Effector memory CD4-positive, alpha-beta T cell (primary cell): ENCODE measurements around the gene CTNND2.

Experiments
- DNase-seq, 3 donors: peaks; one replicate each; pipeline ENCODE4 v3.0.0-alpha.2; 2020
- H3K27ac ChIP-seq: 2 replicates; pipeline ENCODE4 v1.7.0; 2013; ENCODE audit warnings: mild to moderate bottlenecking, low read length, moderate library complexity; ENCODE audit not compliant: insufficient read depth, poor library complexity, severe bottlenecking
- H3K27me3 ChIP-seq: replicated peaks from 2 replicates; pipeline ENCODE4 v1.7.0; 2013; ENCODE audit warnings: mild to moderate bottlenecking, low read length; ENCODE audit not compliant: insufficient read depth, control insufficient read depth, poor library complexity, severe bottlenecking
- H3K36me3 ChIP-seq: 2 replicates; pipeline ENCODE4 v1.7.0; 2013; ENCODE audit warnings: mild to moderate bottlenecking, low read length, moderate library complexity; ENCODE audit not compliant: control insufficient read depth, insufficient read depth
- H3K4me1 ChIP-seq: 2 replicates; pipeline ENCODE4 v1.7.0; 2013; ENCODE audit warnings: low read length, mild to moderate bottlenecking; ENCODE audit not compliant: control insufficient read depth, insufficient read depth, poor library complexity, severe bottlenecking
- H3K4me3 ChIP-seq: 2 replicates; pipeline ENCODE4 v1.7.0; 2013; ENCODE audit warnings: low read length, low read depth, mild to moderate bottlenecking; ENCODE audit not compliant: insufficient read depth, poor library complexity, severe bottlenecking
- H3K9me3 ChIP-seq: 2 replicates; pipeline ENCODE4 v1.7.0; 2013; ENCODE audit warnings: mild to moderate bottlenecking, low read length, moderate library complexity; ENCODE audit not compliant: control insufficient read depth

Gene CTNND2

GRCh38 chr5:11177999-11178711, 726.1 kb downstream of the CTNND2 start:
- no peaks in the 10 kb centered on the region for H3K9me3 ChIP-seq
- no peak overlapping the region for H3K4me3 ChIP-seq
- no peaks in the 10 kb centered on the region for H3K4me1 ChIP-seq
- H3K27me3 ChIP-seq = no peaks in the 10 kb centered on the region
- no peaks in the 10 kb centered on the region for H3K36me3 ChIP-seq
- H3K27ac ChIP-seq = no peak overlapping the region
- DNase-seq = no peak

GRCh38 chr5:11174591-11174990, 729.7 kb downstream of the CTNND2 start:
- Histone ChIP-seq H3K4me1 (no peaks in the 10 kb centered on the region), H3K36me3 (no peaks in the 10 kb centered on the region), H3K27me3 (no peaks in the 10 kb centered on the region), H3K9me3 (no peaks in the 10 kb centered on the region), H3K4me3 (no peak overlapping the region), H3K27ac (no peak overlapping the region)
- DNase-seq = no peak

GRCh38 chr5:11172484-11172883, 731.8 kb downstream of the CTNND2 start:
- no peaks in the 10 kb centered on the region for H3K36me3 ChIP-seq
- H3K4me3 ChIP-seq = no peak overlapping the region
- H3K27me3 ChIP-seq = no peaks in the 10 kb centered on the region
- H3K27ac ChIP-seq = no peak overlapping the region
- H3K9me3 ChIP-seq = no peaks in the 10 kb centered on the region
- no peak for DNase-seq
- H3K4me1 ChIP-seq = no peaks in the 10 kb centered on the region

GRCh38 chr5:11171236-11171635, 733.0 kb downstream of the CTNND2 start:
- DNase-seq = no peak
- no peak overlapping the region for H3K27ac ChIP-seq
- H3K9me3 ChIP-seq = no peaks in the 10 kb centered on the region
- no peaks in the 10 kb centered on the region for H3K4me1 ChIP-seq
- H3K36me3 ChIP-seq = no peaks in the 10 kb centered on the region
- no peaks in the 10 kb centered on the region for H3K27me3 ChIP-seq
- H3K4me3 ChIP-seq = no peak overlapping the region

GRCh38 chr5:11166923-11167322, 737.3 kb downstream of the CTNND2 start:
- Histone ChIP-seq H3K4me1 (no peaks in the 10 kb centered on the region), H3K9me3 (no peaks in the 10 kb centered on the region), H3K27ac (no peak overlapping the region), H3K4me3 (no peak overlapping the region), H3K27me3 (no peaks in the 10 kb centered on the region), H3K36me3 (no peaks in the 10 kb centered on the region)
- no peak for DNase-seq

- H3K27me3 ChIP-seq = no peaks in the 10 kb centered on the region
- no peaks in the 10 kb centered on the region for H3K9me3 ChIP-seq
- no peak overlapping the region for H3K27ac ChIP-seq
- H3K4me1 ChIP-seq = no peaks in the 10 kb centered on the region
- DNase-seq = no peak
- no peaks in the 10 kb centered on the region for H3K36me3 ChIP-seq
- H3K4me3 ChIP-seq = no peak overlapping the region
Observed at GRCh38 chr5:11164531-11165294, 739.5 kb downstream of the CTNND2 start.

GRCh38 chr5:11157132-11157531, 747.1 kb downstream of the CTNND2 start:
- H3K4me3 ChIP-seq = no peak overlapping the region
- no peaks in the 10 kb centered on the region for H3K27me3 ChIP-seq
- no peak overlapping the region for H3K27ac ChIP-seq
- no peaks in the 10 kb centered on the region for H3K4me1 ChIP-seq
- no peaks in the 10 kb centered on the region for H3K9me3 ChIP-seq
- no peaks in the 10 kb centered on the region for H3K36me3 ChIP-seq
- no peak for DNase-seq

GRCh38 chr5:11153670-11154382, 750.4 kb downstream of the CTNND2 start:
- Histone ChIP-seq H3K36me3 (no peaks in the 10 kb centered on the region), H3K9me3 (no peaks in the 10 kb centered on the region), H3K27me3 (no peaks in the 10 kb centered on the region), H3K27ac (no peak overlapping the region), H3K4me1 (no peaks in the 10 kb centered on the region), H3K4me3 (no peak overlapping the region)
- no peak for DNase-seq

GRCh38 chr5:11152368-11152767, 751.9 kb downstream of the CTNND2 start:
- no peaks in the 10 kb centered on the region for H3K9me3 ChIP-seq
- H3K27ac ChIP-seq = no peak overlapping the region

GRCh38 chr5:11150976-11151375, 753.3 kb downstream of the CTNND2 start:
- no peak overlapping the region for H3K4me3 ChIP-seq
- no peak overlapping the region for H3K27ac ChIP-seq
- no peaks in the 10 kb centered on the region for H3K9me3 ChIP-seq
- H3K36me3 ChIP-seq = no peaks in the 10 kb centered on the region
- H3K27me3 ChIP-seq = no peaks in the 10 kb centered on the region
- no peaks in the 10 kb centered on the region for H3K4me1 ChIP-seq
- DNase-seq = no peak

More at GRCh38 chr5:11152368-11152767, 751.9 kb downstream of the CTNND2 start:
- no peaks in the 10 kb centered on the region for H3K36me3 ChIP-seq
- no peak for DNase-seq
- H3K27me3 ChIP-seq = no peaks in the 10 kb centered on the region
- H3K4me1 ChIP-seq = no peaks in the 10 kb centered on the region
- no peak overlapping the region for H3K4me3 ChIP-seq
